Measurements from ENCODE around the gene PGAM5. TPM values are rescaled to one million over a fixed set of nuclear protein-coding genes. Genes with fewer than 3 reads are reported as not detected.

PGAM5 gene
- total and polyA plus RNA-seq, 2 experiments from 2014 or later = 17.6 to 27.2 TPM

- H3K79me2 ChIP-seq = peaks cover 34% of the 10 kb centered on the region
- H3K4me2 ChIP-seq = no peak overlapping the region
- H3K36me3 ChIP-seq (replicated peaks; ENCODE audit: insufficient read depth, low read depth) = no peaks in the 10 kb centered on the region
- no peaks in the 10 kb centered on the region for H3K27me3 ChIP-seq
- no peak for DNase-seq (ENCODE audit: low spot score)
- H3K9me3 ChIP-seq (ENCODE audit: low read depth) = no peaks in the 10 kb centered on the region
- TF ChIP-seq CTCF (IDR thresholded peaks at IDR 0.05; ENCODE audit: poor library complexity) (no peak), EZH2phosphoT487 (IDR thresholded peaks at IDR 0.05; ENCODE audit: low read depth, severe bottlenecking, unreplicated experiment) (no peak), EZH2 (IDR thresholded peaks at IDR 0.05; ENCODE audit: borderline replicate concordance) (no peak)
- no peak overlapping the region for H3K4me3 ChIP-seq
- no peaks in the 10 kb centered on the region for H3K4me1 ChIP-seq (ENCODE audit: insufficient read depth)
- H3K27ac ChIP-seq = no peak overlapping the region
- H4K20me1 ChIP-seq (ENCODE audit: insufficient read depth, poor library complexity, severe bottlenecking) = no peaks in the 10 kb centered on the region
- H3K9me2 ChIP-seq (replicated peaks; ENCODE audit: insufficient read depth) = no peaks in the 10 kb centered on the region
- H2AFZ ChIP-seq = no peak overlapping the region
- WGBS (ENCODE audit: low lambda C conversion rate, missing lambda C conversion rate) = 88% methylated on average over 9 of the region's 9 CpGs
Measured at GRCh38 chr12:132715874-132716273, 5.2 kb downstream of the PGAM5 start.

DNA sequence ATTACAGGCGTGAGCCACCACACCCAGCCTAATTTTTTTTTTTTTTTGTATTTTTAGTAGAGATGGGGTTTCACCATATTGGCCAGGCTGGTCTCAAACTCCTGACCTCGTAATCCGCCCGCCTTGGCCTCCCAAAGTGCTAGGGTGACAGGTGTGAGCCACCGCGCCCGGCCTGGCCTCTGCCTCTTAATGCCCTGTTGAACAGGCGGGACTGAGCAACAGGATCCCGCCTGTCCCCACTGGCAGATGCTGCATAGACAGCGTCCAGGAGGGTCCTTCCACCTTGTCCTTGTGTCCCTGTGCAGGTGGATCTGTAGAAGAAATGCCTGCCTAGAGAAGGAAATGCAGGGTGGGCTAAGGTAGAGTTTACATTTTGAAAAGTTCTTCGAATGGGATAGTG is 5.7 kb downstream of the PGAM5 start:
- no peak overlapping the region for H3K4me2 ChIP-seq
- no peaks in the 10 kb centered on the region for H3K9me3 ChIP-seq (ENCODE audit: low read depth)
- no peak overlapping the region for H3K4me3 ChIP-seq
- 90% methylated on average over 11 of the region's 11 CpGs for WGBS (ENCODE audit: low lambda C conversion rate, missing lambda C conversion rate)
- no peaks in the 10 kb centered on the region for H4K20me1 ChIP-seq (ENCODE audit: insufficient read depth, poor library complexity, severe bottlenecking)
- H2AFZ ChIP-seq = no peak overlapping the region
- no peaks in the 10 kb centered on the region for H3K4me1 ChIP-seq (ENCODE audit: insufficient read depth)
- TF ChIP-seq CTCF (IDR thresholded peaks at IDR 0.05; ENCODE audit: poor library complexity) (no peak), EZH2 (IDR thresholded peaks at IDR 0.05; ENCODE audit: borderline replicate concordance) (no peak)
- no peak for DNase-seq (ENCODE audit: low spot score)
- no peaks in the 10 kb centered on the region for H3K36me3 ChIP-seq (replicated peaks; ENCODE audit: insufficient read depth, low read depth)
- no peak overlapping the region for H3K27ac ChIP-seq
- no peaks in the 10 kb centered on the region for H3K9me2 ChIP-seq (replicated peaks; ENCODE audit: insufficient read depth)
- H3K79me2 ChIP-seq = peaks cover 31% of the 10 kb centered on the region
- no peaks in the 10 kb centered on the region for H3K27me3 ChIP-seq

DNA sequence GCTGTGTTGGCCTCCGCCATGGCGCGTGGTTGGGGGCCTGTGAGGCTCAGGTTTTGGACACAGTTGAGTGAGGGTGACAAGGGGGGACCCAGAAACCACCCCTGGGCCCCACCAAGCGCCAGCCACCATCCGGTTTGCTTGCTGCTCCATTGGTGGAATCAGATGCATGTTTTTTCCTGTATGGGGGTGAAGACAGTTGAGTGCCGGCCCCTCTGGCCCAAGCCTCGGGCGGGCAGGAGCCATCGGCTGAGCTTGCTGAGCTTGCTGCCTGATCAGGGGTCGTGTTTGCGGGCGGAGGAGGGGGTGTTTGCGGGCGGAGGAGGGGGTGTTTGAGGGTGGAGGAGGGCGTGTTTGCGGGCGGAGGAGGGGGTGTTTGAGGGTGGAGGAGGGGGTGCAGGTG is 6.4 kb downstream of the PGAM5 start:
- H2AFZ ChIP-seq = no peak overlapping the region

More for the DNA sequence above, 6.4 kb downstream of the PGAM5 start:
- Histone ChIP-seq H3K27me3 (no peaks in the 10 kb centered on the region), H3K9me2 (replicated peaks; ENCODE audit: insufficient read depth) (no peaks in the 10 kb centered on the region), H4K20me1 (ENCODE audit: insufficient read depth, poor library complexity, severe bottlenecking) (no peaks in the 10 kb centered on the region), H3K9me3 (ENCODE audit: low read depth) (no peaks in the 10 kb centered on the region), H3K36me3 (replicated peaks; ENCODE audit: insufficient read depth, low read depth) (no peaks in the 10 kb centered on the region), H3K79me2 (peaks cover 24% of the 10 kb centered on the region), H3K27ac (no peak overlapping the region), H3K4me1 (ENCODE audit: insufficient read depth) (no peaks in the 10 kb centered on the region), H3K4me3 (no peak overlapping the region), H3K4me2 (no peak overlapping the region)
- 86% methylated on average over 9 of the region's 17 CpGs for WGBS (ENCODE audit: low lambda C conversion rate, missing lambda C conversion rate)
- no peak for TF ChIP-seq EZH2 (IDR thresholded peaks at IDR 0.05; ENCODE audit: borderline replicate concordance)
- TF ChIP-seq EZH2phosphoT487 (IDR thresholded peaks at IDR 0.05; ENCODE audit: low read depth, severe bottlenecking, unreplicated experiment) = no peak
- no peak for TF ChIP-seq CTCF (IDR thresholded peaks at IDR 0.05; ENCODE audit: poor library complexity)
- DNase-seq (ENCODE audit: low spot score) = no peak
